Heart left ventricle (tissue), 16 donors: ENCODE measurements around the gene ATP6V1G1. TPM values are rescaled to one million over a fixed set of nuclear protein-coding genes. Genes with fewer than 3 reads are reported as not detected.

ENCODE experiments used
- ATAC-seq, 4 donors: fragments of 200-7000 bp; cut with Tn5 transposase; one replicate each; pipeline ENCODE4 v1.9.1; 2020 to 2022; ENCODE audit warnings: moderate library complexity in 4 of 4, mild to moderate bottlenecking in 3 of 4, moderate number of reproducible peaks in 1 of 4
- DNase-seq, 5 donors: peaks; one replicate each; pipeline ENCODE4 v3.0.0-alpha.2; 2020
- H3K27ac ChIP-seq, 12 donors: fragments of 200-600 bp; sonication (generic) in 4 of 12; one replicate each; pipeline versions ENCODE4 v1.5.0 to v1.8.0; 2016 to 2022; ENCODE audit warnings: mild to moderate bottlenecking in 2 of 12
- H3K27me3 ChIP-seq, 9 donors: fragments of 200-600 bp; sonication (generic) in 2 of 9; one replicate each; pipeline versions ENCODE4 v1.5.1 to v1.8.0; 2016 to 2022; ENCODE audit warnings: mild to moderate bottlenecking in 3 of 9
- H3K36me3 ChIP-seq, 9 donors: fragments of 200-600 bp; sonication (generic) in 2 of 9; one replicate each; pipeline versions ENCODE4 v1.5.0 to v1.8.0; 2018 to 2022; ENCODE audit warnings: mild to moderate bottlenecking in 2 of 9
- H3K4me1 ChIP-seq, 12 donors: fragments of 200-600 bp; sonication (generic) in 4 of 12; one replicate each; pipeline versions ENCODE4 v1.5.0 to v1.8.0; 2016 to 2022; ENCODE audit warnings: mild to moderate bottlenecking in 3 of 12
- H3K4me3 ChIP-seq, 12 donors: fragments of 200-600 bp; sonication (generic) in 4 of 12; one replicate each; pipeline versions ENCODE4 v1.5.0 to v1.8.0; 2017 to 2022; ENCODE audit warnings: mild to moderate bottlenecking in 9 of 12, moderate library complexity in 4 of 12
- H3K9me3 ChIP-seq, 12 donors: fragments of 200-600 bp; sonication (generic) in 4 of 12; one replicate each; pipeline versions ENCODE4 v1.5.0 to v1.8.0; 2016 to 2022; ENCODE audit warnings: mild to moderate bottlenecking in 1 of 12
- CTCF ChIP-seq, 12 donors: fragments of 200-600 bp; sonication (generic) in 4 of 12; IDR thresholded peaks; one replicate each; pipeline versions ENCODE4 v1.5.0 to v1.8.0; 2018 to 2022; ENCODE audit warnings: antibody characterized with exemption in 12 of 12, mild to moderate bottlenecking in 5 of 12
- POLR2A ChIP-seq, 2 donors: fragments of 450-650 bp; IDR thresholded peaks; one replicate each; pipeline ENCODE4 v1.6.1; 2017; ENCODE audit warnings: antibody characterized with exemption in 2 of 2, mild to moderate bottlenecking in 2 of 2, moderate library complexity in 2 of 2
- WGBS, 4 donors: extraction: QIAGEN DNeasy Blood & Tissue Kit in 2 of 4; methylation state at CpG; one replicate each; pipeline versions ENCODE4 v1.1.5 to v1.1.7; 2013 to 2018; 5-methylcytosine and 5-hydroxymethylcytosine counted together
- intact Hi-C, 10 donors: fragments of 100-400 bp; cut with DNase I; formaldehyde crosslinking; loops; one replicate each; pipeline versions ENCODE4 v1.11.1 to v1.14.2; 2022
- polyA plus RNA-seq, 2 donors: library from polyadenylated mRNA; stranded (reverse); fragments of 200-250 nt; gene quantifications; one replicate each; pipeline ENCODE4 v1.2.3, GENCODE V29; 2013
- total RNA-seq, 9 donors: library from RNA; depleted of rRNA in 2 of 9; stranded (reverse); fragments of >200 nt in 2 of 9; fragmentation: NEBNext Ultra II Directional in 3 of 9; extraction: Animal tissue kit (Norgen Biotek cat#: 25700) in 3 of 9; gene quantifications; one replicate each; pipeline versions ENCODE4 v1.1.0 to v1.2.4, GENCODE V29; 2016 to 2023
- donor health status: ischemic (EF 13 %, LVEDD 7.1; RV severe dilation, severe dysfunction).
- donor health status: healthy with polysubstance abuse.
- donor health status: DM: no; HTN: yes; CAD: no.
- donor health status: DM: no; HTN: no; CAD: no.
- donor health status: ischemic (EF 25% LVEDD 6.9; RV normal size, moderate dysfunction).
- donor health status: ischemic (EF 25% LVEDD 5.7; RV mildly dilated, moderate dysfunction).
- donor health status: healthy.
- donor health status: DM: yes; HTN: yes; CAD: no.
- donor health status: ischemic (EF 35%, LVEDD 5.7; RV mildly dilated, moderate dysfunction).
- donor health status: nonischemic (EF 11% LVEDD 7.7; RV severe dilation, severe dysfunction).
- donor health status: DM: yes; HTN: yes; CAD: no.
- donor health status: PGD.
- donor health status: ischemic (EF 29% LVEDD 5.4; RV normal size, mild dysfunction).
- donor health status: nonischemic (EF 23%, LVEDD 6.1; RV moderate dilation, normal function).

ATP6V1G1 gene
- total and polyA plus RNA-seq, 11 donors, result 58.1 to 136 (median 70.7) TPM

- ATAC-seq, result no peak
- H3K4me3 ChIP-seq, result no peak overlapping the region
- TF ChIP-seq CTCF (IDR thresholded peaks at IDR 0.05), result no peak
- H3K36me3 ChIP-seq, result peaks cover 0 to 82% (median 53%) of the 10 kb centered on the region in 9 donors
- H3K27ac ChIP-seq, result no peak overlapping the region
- 75 to 89% (median 83%) methylated on average over 1 of the region's 1 CpG for WGBS, 4 donors
- H3K27me3 ChIP-seq, result no peaks in the 10 kb centered on the region
- intact Hi-C loops, result no loop called here
- H3K9me3 ChIP-seq, result peaks cover 0 to 4% (median 0%) of the 10 kb centered on the region in 12 donors
- no peak for DNase-seq
- peaks cover 0 to 10% (median 0%) of the 10 kb centered on the region in 12 donors for H3K4me1 ChIP-seq
These were observed 54.4 kb downstream of the ATP6V1G1 start for GRCh38 chr9:114641967-114642366.

GRCh38 chr9:114643001-114643400 lies 55.4 kb downstream of the ATP6V1G1 start:
- Histone ChIP-seq H3K27ac (no peak overlapping the region), H3K4me3 (no peak overlapping the region), H3K27me3 (no peaks in the 10 kb centered on the region), H3K4me1 (peaks cover 0 to 10% (median 0%) of the 10 kb centered on the region in 12 donors), H3K9me3 (peaks cover 0 to 15% (median 0%) of the 10 kb centered on the region in 12 donors), H3K36me3 (peaks cover 0 to 72% (median 48%) of the 10 kb centered on the region in 9 donors)
- 80 to 89% (median 87%) methylated on average over 8 of the region's 8 CpGs for WGBS, 4 donors
- DNase-seq (no peak), ATAC-seq (no peak)
- intact Hi-C loops, result no loop called here
- TF ChIP-seq CTCF (IDR thresholded peaks at IDR 0.05), result no peak
- TF ChIP-seq POLR2A (IDR thresholded peaks at IDR 0.05), result no peak

DNA sequence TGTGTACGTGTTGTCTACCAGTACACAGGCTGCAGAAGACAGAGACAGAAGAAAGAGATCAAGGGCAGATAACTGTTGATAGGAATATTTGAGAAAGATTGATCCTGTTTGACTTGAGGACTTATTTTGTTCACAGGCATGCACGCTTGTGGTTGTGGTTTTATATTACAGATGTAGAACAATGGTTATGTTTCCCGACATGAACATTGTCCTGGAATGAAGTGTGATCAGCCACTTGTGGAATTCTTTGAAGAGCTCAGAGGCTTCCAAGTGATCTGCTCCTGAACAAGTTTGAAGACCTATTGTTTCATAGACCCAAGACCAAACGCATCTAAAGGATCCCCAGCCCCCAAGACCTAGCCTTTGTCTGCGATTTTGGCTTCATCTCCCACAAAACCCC lies 56.3 kb downstream of the ATP6V1G1 start:
- Histone ChIP-seq H3K9me3 (peaks cover 0 to 15% (median 0%) of the 10 kb centered on the region in 12 donors), H3K27me3 (no peaks in the 10 kb centered on the region), H3K27ac (no peak overlapping the region), H3K4me1 (peaks cover 0 to 10% (median 0%) of the 10 kb centered on the region in 12 donors), H3K36me3 (peaks cover 0 to 63% (median 39%) of the 10 kb centered on the region in 9 donors), H3K4me3 (no peak overlapping the region)
- 87 to 97% (median 92%) methylated on average over 5 of the region's 5 CpGs for WGBS, 4 donors
- intact Hi-C loops, result no loop called here
- TF ChIP-seq POLR2A (IDR thresholded peaks at IDR 0.05) (no peak), CTCF (IDR thresholded peaks at IDR 0.05) (no peak)
- DNase-seq, result no peak
- ATAC-seq, result no peak

Other genes starting within 250 kb of the ATP6V1G1 start
- gene AKNA, start 199.8 kb upstream of the ATP6V1G1 start, total RNA-seq, result 10 to 100 TPM in 2 of 9 donors, 1 to 10 TPM in 7; 2.5 to 30.8 (median 4.3) TPM
- 1 to 10 TPM; 4.4 to 4.6 TPM for gene AKNA, start 199.8 kb upstream of the ATP6V1G1 start, polyA plus RNA-seq
- gene WHRN, start 82.3 kb upstream of the ATP6V1G1 start, total RNA-seq, result 1 to 10 TPM in 3 of 9 donors, under 1 TPM in 6; 0.12 to 1.4 (median 0.56) TPM
- gene WHRN, start 82.3 kb upstream of the ATP6V1G1 start, polyA plus RNA-seq, result under 1 TPM; 0.37 to 0.61 TPM
- 1 to 10 TPM; 1.3 to 6.4 (median 3.7) TPM for gene TMEM268, start 23.5 kb downstream of the ATP6V1G1 start, total RNA-seq
- 1 to 10 TPM in 1 of 2 donors, under 1 TPM in 1; 0.91 to 1.9 TPM for gene TMEM268, start 23.5 kb downstream of the ATP6V1G1 start, polyA plus RNA-seq
- not detected for gene TEX53, start 70.0 kb downstream of the ATP6V1G1 start, total RNA-seq
- gene TEX53, start 70.0 kb downstream of the ATP6V1G1 start, polyA plus RNA-seq, result not detected
- gene TEX48, start 94.4 kb downstream of the ATP6V1G1 start, total RNA-seq, result not detected
- gene TEX48, start 94.4 kb downstream of the ATP6V1G1 start, polyA plus RNA-seq, result not detected
- gene TNFSF15, start 218.3 kb downstream of the ATP6V1G1 start, total RNA-seq, result 1 to 10 TPM in 1 of 9 donors, under 1 TPM in 4, not detected in 4; 0.06 to 1.4 (median 0.26) TPM
- gene TNFSF15, start 218.3 kb downstream of the ATP6V1G1 start, polyA plus RNA-seq, result under 1 TPM in 1 of 2 donors, not detected in 1; 0.03 TPM